Kidney (tissue), 14 donors: ENCODE measurements around the gene TMIE. TPM values are rescaled to one million over a fixed set of nuclear protein-coding genes. Genes with fewer than 3 reads are reported as not detected.
A peak's percentile ranks its signal among the peaks of the same experiment; 100 is the strongest.

Source experiments
- DNase-seq, 5 donors: peaks; one replicate each; pipeline ENCODE4 v3.0.0-alpha.2; 2013 to 2020
- FAIRE-seq: peaks from 2 replicates; lab custom pipeline; 2012; peaks lifted over from hg19 to GRCh38; lab: Jason Lieb, UNC
- H3K27ac ChIP-seq, 2 donors: one replicate each; pipeline ENCODE4 v1.7.0; 2013; ENCODE audit warnings: low read depth in 2 of 2, low read length in 2 of 2, inconsistent platforms in 1 of 2
- H3K27me3 ChIP-seq: one replicate; pipeline ENCODE4 v1.7.1; 2013; ENCODE audit warnings: low read length, inconsistent platforms; ENCODE audit not compliant: control insufficient read depth, insufficient read depth
- H3K36me3 ChIP-seq, 3 donors: one replicate each; pipeline versions ENCODE4 v1.7.0 to v1.7.1; 2013; ENCODE audit warnings: low read length in 3 of 3, control low read depth in 1 of 3, inconsistent platforms in 1 of 3; ENCODE audit not compliant: insufficient read depth in 3 of 3, control insufficient read depth in 2 of 3
- H3K4me1 ChIP-seq, 3 donors: one replicate each; pipeline versions ENCODE4 v1.7.0 to v1.7.1; 2013; ENCODE audit warnings: low read length in 3 of 3, inconsistent platforms in 1 of 3, low read depth in 1 of 3; ENCODE audit not compliant: control insufficient read depth in 2 of 3, insufficient read depth in 2 of 3
- H3K4me3 ChIP-seq, 3 donors: one replicate each; pipeline versions ENCODE4 v1.7.0 to v1.8.1; 2013; ENCODE audit warnings: low read length in 3 of 3, control low read depth in 1 of 3, inconsistent platforms in 1 of 3
- H3K9ac ChIP-seq, 3 donors: one replicate each; pipeline versions ENCODE4 v1.7.0 to v1.7.1; 2013; ENCODE audit warnings: low read length in 3 of 3, control low read depth in 1 of 3, inconsistent platforms in 1 of 3
- H3K9me3 ChIP-seq, 3 donors: one replicate each; pipeline versions ENCODE4 v1.7.0 to v1.7.1; 2013; ENCODE audit warnings: low read length in 3 of 3, control low read depth in 1 of 3, inconsistent platforms in 1 of 3; ENCODE audit not compliant: control insufficient read depth in 2 of 3, insufficient read depth in 1 of 3
- CTCF ChIP-seq: IDR thresholded peaks from 3 replicates; pipeline ENCODE4 v1.5.1; 2012; ENCODE audit warnings: mild to moderate bottlenecking, moderate library complexity, borderline replicate concordance; ENCODE audit not compliant: insufficient read depth; ENCODE audit errors: extremely low read depth
- intact Hi-C: fragments of 100-400 bp; cut with DNase I; formaldehyde crosslinking; loops from one replicate; pipeline ENCODE4 v1.11.1; 2022
- polyA plus RNA-seq: library from polyadenylated mRNA; stranded (reverse); fragments of 350-450 nt; fragmentation: Illumina TruSeq; extraction: RNeasy Lipid Tissue Mini Kit (QIAGEN cat#74804); gene quantifications from one replicate; pipeline ENCODE4 v1.2.3, GENCODE V29; 2014; ENCODE audit warnings: low read depth, low replicate concordance; ENCODE audit not compliant: insufficient read depth
- total RNA-seq: library from RNA; stranded (reverse); fragmentation: NEBNext Ultra II Directional; extraction: Animal tissue kit (Norgen Biotek cat#: 25700); gene quantifications from one replicate; pipeline ENCODE4 v1.2.1, GENCODE V29; 2021
- donor health status: control.
- donor health status: control.
- donor health status: control.
- donor health status: control.
- donor health status: control.
- donor health status: DM: yes; HTN: yes; CAD: no.
- donor health status: Normal renal cell carcinoma (clear cell type).

Gene TMIE
- total and polyA plus RNA-seq, 2 donors from 2014 or later: 0.79 to 1.3 TPM

- no peak for TF ChIP-seq CTCF
- H3K4me3 ChIP-seq: no peak overlapping the region
- H3K4me1 ChIP-seq: peaks cover 7 to 25% (median 8%) of the 10 kb centered on the region in 3 donors
- H3K27ac ChIP-seq: no peak overlapping the region
- H3K27me3 ChIP-seq: no peaks in the 10 kb centered on the region
- no peaks in the 10 kb centered on the region for H3K9me3 ChIP-seq
- H3K9ac ChIP-seq: no peak overlapping the region
- intact Hi-C loops: no loop called here
- no peak for FAIRE-seq
- H3K36me3 ChIP-seq: no peaks in the 10 kb centered on the region
- DNase-seq: peak in 3 of 5 donors; percentile 37 to 59 (median 56)
These were observed 41.9 kb upstream of the TMIE start for GRCh38 chr3:46659285-46659684.

GRCh38 chr3:46660003-46660402, 41.2 kb upstream of the TMIE start:
- no peak for FAIRE-seq
- H3K27ac ChIP-seq: no peak overlapping the region
- no peaks in the 10 kb centered on the region for H3K36me3 ChIP-seq
- no peaks in the 10 kb centered on the region for H3K9me3 ChIP-seq
- DNase-seq: peak in 1 of 5 donors; percentile 30
- TF ChIP-seq CTCF: no peak
- H3K27me3 ChIP-seq: no peaks in the 10 kb centered on the region
- no peak overlapping the region for H3K9ac ChIP-seq
- peaks cover 7 to 28% (median 8%) of the 10 kb centered on the region in 3 donors for H3K4me1 ChIP-seq
- no peak overlapping the region for H3K4me3 ChIP-seq
- intact Hi-C loops: no loop called here

DNA sequence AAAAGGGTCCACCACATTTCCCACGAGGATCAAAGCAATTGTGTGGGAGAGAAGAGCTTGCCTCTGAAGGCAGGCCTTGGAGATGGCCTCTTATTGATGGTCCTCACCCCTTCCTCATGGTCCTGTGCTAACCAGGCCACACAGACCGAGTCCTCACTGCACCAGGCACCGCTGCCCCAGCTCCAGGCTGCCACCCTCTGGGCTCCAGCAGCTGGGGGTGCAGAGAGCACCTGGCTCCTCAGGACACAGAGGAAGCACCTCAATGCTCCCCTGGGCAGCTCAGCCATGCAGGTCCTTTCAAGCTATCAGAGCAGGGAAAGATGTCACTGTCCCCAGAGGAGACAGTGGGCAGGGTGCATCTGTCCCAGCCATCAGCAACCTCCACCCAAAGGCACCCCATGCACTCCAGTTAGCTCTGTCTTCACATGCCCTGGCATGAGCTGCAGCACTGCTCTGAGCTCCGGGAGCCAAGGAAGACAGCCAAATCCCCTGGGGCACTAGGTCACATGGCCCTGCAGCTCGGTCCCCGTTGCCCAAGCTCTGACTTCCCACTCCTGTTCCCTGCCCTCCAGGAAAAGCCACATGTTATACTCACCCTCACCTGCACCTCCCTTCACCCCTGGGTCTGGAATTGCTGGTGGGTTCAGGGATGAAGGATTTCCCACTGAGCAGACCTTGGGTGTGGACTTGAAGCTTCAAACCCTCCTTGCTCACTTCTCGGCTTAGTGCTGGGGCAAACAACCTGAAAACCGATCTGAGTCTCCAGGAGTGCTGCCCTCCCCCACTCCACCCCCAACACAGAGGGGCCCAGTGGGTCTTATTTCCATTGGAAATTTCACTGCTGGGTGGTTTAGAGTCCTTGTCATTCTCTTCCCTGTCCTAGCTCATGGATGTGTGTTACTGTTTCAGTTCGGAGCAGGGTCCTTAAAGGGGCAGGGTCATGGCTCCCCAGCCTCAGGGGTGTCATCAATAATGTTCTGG, 40.4 kb upstream of the TMIE start:
- no peak for FAIRE-seq

More for the DNA sequence above, 40.4 kb upstream of the TMIE start:
- Histone ChIP-seq H3K9me3 (no peaks in the 10 kb centered on the region), H3K27me3 (no peaks in the 10 kb centered on the region), H3K36me3 (no peaks in the 10 kb centered on the region), H3K4me1 (peaks cover 7 to 28% (median 8%) of the 10 kb centered on the region in 3 donors), H3K9ac (no peak overlapping the region), H3K27ac (no peak overlapping the region), H3K4me3 (no peak overlapping the region)
- DNase-seq: peak in 4 of 5 donors; percentile 40 to 63 (median 54)
- TF ChIP-seq CTCF: no peak
- intact Hi-C loops: no loop called here
